ENCODE data around the gene PDXK. TPM values are rescaled to one million over a fixed set of nuclear protein-coding genes. Genes with fewer than 3 reads are reported as not detected.

PDXK gene
- total and polyA plus RNA-seq, 2 of the 13 experiments (the other 11 are each of a cell fraction or from before 2014, with no cell fraction given), result 114 to 184 TPM

DNA sequence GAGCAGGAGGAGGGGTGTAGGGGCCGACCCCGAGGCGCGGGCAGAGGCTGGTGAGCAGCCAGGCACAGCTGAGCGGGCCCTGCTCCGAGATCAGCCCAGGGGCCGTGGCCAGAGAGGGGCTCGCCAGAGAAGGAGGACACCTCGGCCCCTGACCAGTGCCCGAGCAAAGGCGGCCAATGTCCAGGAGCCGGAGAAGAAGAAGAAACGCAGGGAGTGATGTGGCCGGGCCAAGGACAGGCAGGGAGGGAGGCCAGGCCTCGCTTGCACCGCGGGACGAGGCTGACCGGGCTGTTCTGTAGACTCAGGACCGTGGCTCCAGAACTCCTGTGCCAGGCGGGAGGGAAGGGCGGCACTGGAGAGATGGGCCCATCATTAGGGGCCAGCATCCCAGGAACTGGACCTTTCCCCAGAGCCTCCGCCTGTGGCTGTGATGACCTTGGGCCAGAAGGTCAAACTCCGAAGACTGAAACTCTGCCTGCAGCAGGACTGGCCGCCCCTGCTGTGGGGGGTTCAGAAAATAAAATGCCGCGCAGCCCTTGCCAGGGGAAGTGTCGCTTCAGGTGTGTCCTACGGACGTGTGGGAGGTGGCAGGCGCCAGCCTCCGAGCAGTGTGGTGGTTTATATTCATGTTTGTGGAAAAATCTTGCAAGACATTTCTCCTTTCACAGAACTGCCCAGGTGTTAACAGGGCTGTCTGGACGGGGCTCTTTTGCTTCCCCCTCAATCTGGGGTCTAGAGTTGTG, 84.8 kb downstream of the PDXK start:
- FAIRE-seq (no peak), DNase-seq (ENCODE audit: low spot score) (no peak), ATAC-seq (no peak)
- Histone ChIP-seq H3K79me2 (ENCODE audit: insufficient read depth, low read length) (no peaks in the 10 kb centered on the region), H4K20me1 (ENCODE audit: insufficient read depth, low read length) (no peaks in the 10 kb centered on the region), H3K4me1 (ENCODE audit: insufficient read depth, low read length) (no peaks in the 10 kb centered on the region), H3K4me3 (replicated peaks in 1 of 3; ENCODE audit: insufficient read depth in 1 of 3, low read depth in 2 of 3, low read length in 3 of 3) (no peak overlapping the region), H3K9ac (ENCODE audit: insufficient read depth, low read depth, low read length) (no peak overlapping the region), H3K36me3 (replicated peaks in 1 of 2; ENCODE audit: control insufficient read depth in 1 of 2, insufficient read depth in 2 of 2, low read length in 2 of 2) (peaks cover 25 to 53% of the 10 kb centered on the region in 2 experiments; a peak in 4 of 5 replicates), H3K27ac (ENCODE audit: extremely low read length, insufficient read depth, low read length) (no peak overlapping the region), H3K27me3 (ENCODE audit: control insufficient read depth in 1 of 2, insufficient read depth in 2 of 2, low read length in 2 of 2) (no peaks in the 10 kb centered on the region), H3K9me3 (ENCODE audit: low read length) (no peaks in the 10 kb centered on the region), H2AFZ (ENCODE audit: low read length) (no peak overlapping the region), H3K4me2 (ENCODE audit: low read depth, low read length) (no peak overlapping the region)
- in situ Hi-C loops (cut with HindIII; ENCODE audit: extremely low pct_ligation_motif_present, low pct_unique_long_range_greater_than_20kb), result no loop called here
- 95% methylated on average over 32 of the region's 33 CpGs for WGBS (ENCODE audit: low lambda C conversion rate)
- no TSS peak for BruUV-seq (replicated peaks)
- TF ChIP-seq SAP130 (CRISPR knock-in tag; IDR thresholded peaks at IDR 0.05; ENCODE audit: low read depth) (no peak), GRHL1 (CRISPR knock-in tag; conservative IDR thresholded peaks at IDR 0.05) (no peak), AGO2 (optimal IDR thresholded peaks at IDR 0.05; ENCODE audit: low read depth, low read length) (peak; percentile 51), SSRP1 (CRISPR knock-in tag; IDR thresholded peaks at IDR 0.05) (no peak)
- intact Hi-C loops (cut with micrococcal nuclease; ENCODE audit: unreplicated experiment), result no loop called here
- ChIA-PET CTCF (ENCODE audit: low intra/inter-chr PET ratio, low total read pairs) (no interaction called here), POLR2A (no interaction called here)

- no peaks in the 10 kb centered on the region for H3K27me3 ChIP-seq (ENCODE audit: control insufficient read depth in 1 of 2, insufficient read depth in 2 of 2, low read length in 2 of 2)
- intact Hi-C loops (cut with micrococcal nuclease; ENCODE audit: unreplicated experiment), result no loop called here
- POLR2A ChIA-PET, result no interaction called here
- BruUV-seq (replicated peaks), result TSS peak; percentile 19
- H2AFZ ChIP-seq (ENCODE audit: low read length), result no peak overlapping the region
- no peak overlapping the region for H3K27ac ChIP-seq (ENCODE audit: extremely low read length, insufficient read depth, low read length)
- no peak for DNase-seq (ENCODE audit: low spot score)
- no peak for TF ChIP-seq ZKSCAN8 (CRISPR knock-in tag; IDR thresholded peaks at IDR 0.05; ENCODE audit: borderline replicate concordance)
- no peak for TF ChIP-seq CBX5 (CRISPR knock-in tag; IDR thresholded peaks at IDR 0.05; ENCODE audit: borderline replicate concordance)
- no peak for ATAC-seq
- peaks cover 2% of the 10 kb centered on the region for H3K4me1 ChIP-seq (ENCODE audit: insufficient read depth, low read length)
- H3K9ac ChIP-seq (ENCODE audit: insufficient read depth, low read depth, low read length), result no peak overlapping the region
- H3K4me3 ChIP-seq (replicated peaks in 1 of 3; ENCODE audit: insufficient read depth in 1 of 3, low read depth in 2 of 3, low read length in 3 of 3), result no peak overlapping the region
- H3K4me2 ChIP-seq (ENCODE audit: low read depth, low read length), result no peak overlapping the region
- CTCF ChIA-PET (ENCODE audit: low intra/inter-chr PET ratio, low total read pairs), result no interaction called here
- H3K36me3 ChIP-seq (replicated peaks in 1 of 2; ENCODE audit: control insufficient read depth in 1 of 2, insufficient read depth in 2 of 2, low read length in 2 of 2), result peaks cover 16 to 38% of the 10 kb centered on the region in 2 experiments; a peak in 4 of 5 replicates
- FAIRE-seq, result no peak
- 95% methylated on average over 14 of the region's 14 CpGs for WGBS (ENCODE audit: low lambda C conversion rate)
- H3K79me2 ChIP-seq (ENCODE audit: insufficient read depth, low read length), result no peaks in the 10 kb centered on the region
- H4K20me1 ChIP-seq (ENCODE audit: insufficient read depth, low read length), result no peaks in the 10 kb centered on the region
- in situ Hi-C loops (cut with HindIII; ENCODE audit: extremely low pct_ligation_motif_present, low pct_unique_long_range_greater_than_20kb), result no loop called here
- H3K9me3 ChIP-seq (ENCODE audit: low read length), result no peaks in the 10 kb centered on the region
Measured at GRCh38 chr21:43805275-43805800, 86.4 kb downstream of the PDXK start.

Measured in HepG2 (cell line).